Fibroblast of pulmonary artery (primary cell): Measurements from ENCODE around the gene FSTL5.

ENCODE experiments used
- DNase-seq: peaks from one replicate; pipeline ENCODE4 v3.0.0-alpha.2; 2010; ENCODE audit warnings: low read depth
- H3K4me3 ChIP-seq: replicated peaks from 2 replicates; pipeline ENCODE4 v1.5.1; 2011; ENCODE audit warnings: low read depth, mild to moderate bottlenecking, control low read depth, low read length, moderate library complexity
- TF ChIP-seq, protein P1 (sequence below): IDR thresholded peaks from 2 replicates; pipeline ENCODE4 v1.5.1; 2011; ENCODE audit warnings: mild to moderate bottlenecking, control low read depth, low read length, inconsistent platforms; ENCODE audit errors: missing control alignments

Gene FSTL5

DNA sequence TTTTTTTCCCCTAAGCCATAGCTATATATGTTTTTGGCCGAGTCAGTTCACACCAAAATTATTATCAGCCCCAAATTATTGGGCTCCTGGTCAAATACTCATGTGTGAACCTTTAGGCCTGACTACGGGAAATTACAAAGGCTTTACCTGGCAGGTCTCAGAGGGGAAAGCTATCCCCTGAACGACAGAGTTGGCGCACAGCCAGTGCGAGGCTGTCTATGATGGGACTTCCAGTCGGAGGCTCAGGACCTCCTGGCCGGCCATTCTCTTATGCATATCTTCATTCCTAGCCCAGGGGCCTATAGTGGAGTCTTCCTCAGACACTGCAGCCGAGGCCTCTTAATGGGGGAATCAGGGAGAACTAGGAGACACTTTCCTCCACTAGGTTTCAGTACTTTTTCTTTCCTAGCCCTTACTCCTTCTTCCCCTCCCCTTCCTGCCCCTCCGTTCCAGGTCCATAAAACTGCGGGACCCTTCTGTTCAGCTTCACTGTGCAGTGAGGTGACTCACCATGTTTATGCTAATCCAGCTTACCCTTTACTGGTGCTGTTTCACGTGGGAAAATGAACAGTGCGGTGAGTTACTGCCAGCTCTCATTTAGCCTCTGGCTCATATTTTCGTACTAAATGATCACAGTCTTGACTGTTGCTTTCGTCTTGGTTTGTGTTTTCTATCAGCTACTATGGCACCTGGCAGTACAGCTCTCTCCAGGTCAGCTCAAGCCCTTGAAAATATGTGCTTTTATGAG, 533.9 kb downstream of the FSTL5 start:
- H3K4me3 ChIP-seq: no peak overlapping the region
- no peak for DNase-seq
- TF ChIP-seq, protein P1, sequence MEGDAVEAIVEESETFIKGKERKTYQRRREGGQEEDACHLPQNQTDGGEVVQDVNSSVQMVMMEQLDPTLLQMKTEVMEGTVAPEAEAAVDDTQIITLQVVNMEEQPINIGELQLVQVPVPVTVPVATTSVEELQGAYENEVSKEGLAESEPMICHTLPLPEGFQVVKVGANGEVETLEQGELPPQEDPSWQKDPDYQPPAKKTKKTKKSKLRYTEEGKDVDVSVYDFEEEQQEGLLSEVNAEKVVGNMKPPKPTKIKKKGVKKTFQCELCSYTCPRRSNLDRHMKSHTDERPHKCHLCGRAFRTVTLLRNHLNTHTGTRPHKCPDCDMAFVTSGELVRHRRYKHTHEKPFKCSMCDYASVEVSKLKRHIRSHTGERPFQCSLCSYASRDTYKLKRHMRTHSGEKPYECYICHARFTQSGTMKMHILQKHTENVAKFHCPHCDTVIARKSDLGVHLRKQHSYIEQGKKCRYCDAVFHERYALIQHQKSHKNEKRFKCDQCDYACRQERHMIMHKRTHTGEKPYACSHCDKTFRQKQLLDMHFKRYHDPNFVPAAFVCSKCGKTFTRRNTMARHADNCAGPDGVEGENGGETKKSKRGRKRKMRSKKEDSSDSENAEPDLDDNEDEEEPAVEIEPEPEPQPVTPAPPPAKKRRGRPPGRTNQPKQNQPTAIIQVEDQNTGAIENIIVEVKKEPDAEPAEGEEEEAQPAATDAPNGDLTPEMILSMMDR: no peak

DNA sequence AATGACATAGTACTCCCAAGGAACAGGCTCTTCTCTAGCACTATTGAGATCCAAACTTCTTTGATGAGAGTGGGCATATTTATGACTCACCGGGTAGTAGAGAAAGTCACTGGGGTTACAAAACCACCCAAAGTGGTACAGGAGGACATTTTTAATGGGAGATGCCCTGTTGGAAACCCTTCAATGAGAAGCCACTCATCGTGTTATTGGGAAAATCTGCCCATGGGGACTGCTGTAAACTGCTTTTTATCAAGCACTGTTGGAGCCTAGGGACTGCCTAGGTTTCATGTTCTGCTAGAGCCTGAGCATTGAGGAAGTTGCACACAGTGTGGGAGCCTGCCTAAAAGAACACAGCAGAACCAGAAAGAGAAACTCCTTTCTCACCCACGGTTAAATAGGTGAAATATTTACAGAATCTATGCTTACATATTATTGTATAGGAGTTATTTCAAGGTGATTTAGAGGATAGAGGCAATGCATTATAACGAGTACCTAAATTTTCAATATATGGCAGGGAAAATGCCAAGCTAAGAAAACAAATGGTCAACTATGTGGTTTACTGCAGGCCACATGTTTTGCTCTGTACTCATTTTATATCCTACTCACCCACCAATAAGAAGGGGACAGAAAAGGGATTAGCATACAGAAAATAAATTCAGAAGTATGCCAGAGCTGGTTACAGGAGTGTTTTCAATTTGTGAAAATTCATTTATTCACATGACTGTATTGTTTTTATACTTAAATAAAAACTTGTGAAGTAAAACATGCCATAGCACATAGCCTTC, 559.1 kb downstream of the FSTL5 start:
- DNase-seq: no peak
- no peak overlapping the region for H3K4me3 ChIP-seq
- TF ChIP-seq, protein P1: no peak

DNA sequence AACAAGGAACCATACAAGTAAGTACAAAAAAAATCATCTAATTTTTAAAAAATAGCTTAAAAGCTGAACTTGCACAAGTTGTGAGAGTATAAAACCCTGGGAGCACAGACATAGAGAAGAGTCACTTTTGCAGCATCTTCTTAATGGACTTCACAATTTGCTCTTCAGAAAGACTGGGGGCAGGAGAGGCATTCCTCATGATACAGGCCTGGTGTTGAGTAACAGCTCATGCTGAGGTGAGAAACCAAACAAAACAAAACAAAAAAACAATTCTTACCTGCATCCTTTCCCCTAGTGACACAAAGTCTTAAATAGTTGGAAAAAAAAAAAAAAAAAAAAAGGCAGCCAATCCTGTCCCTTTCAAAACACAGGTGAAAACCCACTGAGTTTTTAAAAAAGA, 562.8 kb downstream of the FSTL5 start:
- no peak overlapping the region for H3K4me3 ChIP-seq
- no peak for DNase-seq
- TF ChIP-seq, protein P1: no peak

DNA sequence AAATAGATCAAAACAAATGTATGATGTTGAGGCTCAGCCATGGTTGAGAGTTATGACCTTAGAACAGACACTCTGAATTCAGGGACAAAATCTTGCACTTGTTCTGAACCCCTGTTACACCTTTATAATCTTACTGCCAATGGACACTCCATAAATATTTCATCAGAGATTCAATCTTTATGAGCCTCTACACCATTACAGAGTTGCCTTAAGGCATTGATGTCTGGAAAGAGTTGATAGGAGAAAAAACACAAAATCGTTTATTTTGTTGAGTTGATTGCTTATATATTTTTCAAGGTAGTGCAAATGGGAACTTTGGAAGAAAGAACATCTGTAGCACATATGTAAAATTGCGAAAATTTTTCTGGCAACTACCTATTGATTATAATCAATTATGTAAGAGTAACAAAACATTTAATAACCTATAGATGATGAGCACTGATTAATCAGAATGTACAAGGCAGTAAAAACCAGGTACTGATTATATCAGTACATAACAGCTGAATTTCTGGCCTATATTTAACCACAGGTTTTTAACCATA, 568.5 kb downstream of the FSTL5 start:
- TF ChIP-seq, protein P1: no peak
- no peak overlapping the region for H3K4me3 ChIP-seq
- no peak for DNase-seq

DNA sequence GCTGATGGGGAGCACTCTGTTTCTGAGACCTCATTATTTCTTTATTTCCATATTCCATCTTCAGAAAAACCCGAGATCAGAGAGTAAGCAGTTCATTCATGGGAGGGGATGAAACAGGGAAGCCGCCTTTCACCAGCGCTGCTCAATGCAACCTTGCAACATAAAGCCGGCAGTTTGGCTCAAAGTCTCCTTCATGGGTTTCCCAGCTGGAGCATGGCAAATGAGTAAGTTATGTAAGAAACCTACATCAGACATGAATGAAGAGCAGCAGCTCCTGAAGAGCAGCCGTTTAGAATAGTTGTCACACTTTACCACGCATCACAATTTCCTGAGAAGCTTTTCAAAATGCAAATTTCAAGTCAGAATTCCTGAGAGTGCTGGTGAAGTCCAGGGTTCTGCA, 578.8 kb downstream of the FSTL5 start:
- TF ChIP-seq, protein P1: no peak
- no peak overlapping the region for H3K4me3 ChIP-seq
- DNase-seq: no peak

DNA sequence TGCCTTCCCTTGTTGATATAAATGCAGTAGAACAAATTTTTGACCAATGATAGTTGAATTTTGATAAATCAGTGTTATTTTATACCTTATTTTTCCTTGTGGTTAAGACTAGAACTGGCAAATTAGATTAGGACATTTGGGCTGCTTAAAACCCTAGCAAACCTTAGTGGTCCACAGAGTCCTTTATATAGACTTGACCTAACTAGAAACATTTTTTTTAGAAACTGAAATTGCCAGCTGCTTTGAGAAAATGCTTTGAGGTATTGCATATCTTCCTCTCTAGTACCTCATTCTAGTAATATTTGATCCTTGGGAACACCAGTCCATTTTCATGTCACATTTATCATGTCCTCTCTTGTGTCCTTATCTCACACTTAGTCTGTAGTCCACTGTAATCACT, 580.3 kb downstream of the FSTL5 start:
- H3K4me3 ChIP-seq: no peak overlapping the region
- DNase-seq: no peak
- TF ChIP-seq, protein P1: no peak
